Right renal cortex interstitium (tissue), 3 donors: ENCODE measurements around the gene ENAH. TPM values are rescaled to one million over a fixed set of nuclear protein-coding genes. Genes with fewer than 3 reads are reported as not detected.
"Not testable (repeated sequence)": the region's sequence is repeated elsewhere in the genome, so short reads cannot be mapped to it uniquely, and the experiment has no call there.

Experiments used
- DNase-seq, 3 donors: peaks; one replicate each; pipeline ENCODE4 v3.0.0-alpha.2; 2013; ENCODE audit warnings: low read depth in 3 of 3, low spot score in 2 of 3
- polyA plus RNA-seq, 3 donors: library from polyadenylated mRNA; unstranded; fragments of 120-200 nt; gene quantifications; one replicate each; pipeline ENCODE4 v1.2.1, GENCODE V29; 2013; ENCODE audit not compliant: insufficient read length in 3 of 3

ENAH gene
- polyA plus RNA-seq, 3 donors: 113 to 128 (median 116) TPM

DNA sequence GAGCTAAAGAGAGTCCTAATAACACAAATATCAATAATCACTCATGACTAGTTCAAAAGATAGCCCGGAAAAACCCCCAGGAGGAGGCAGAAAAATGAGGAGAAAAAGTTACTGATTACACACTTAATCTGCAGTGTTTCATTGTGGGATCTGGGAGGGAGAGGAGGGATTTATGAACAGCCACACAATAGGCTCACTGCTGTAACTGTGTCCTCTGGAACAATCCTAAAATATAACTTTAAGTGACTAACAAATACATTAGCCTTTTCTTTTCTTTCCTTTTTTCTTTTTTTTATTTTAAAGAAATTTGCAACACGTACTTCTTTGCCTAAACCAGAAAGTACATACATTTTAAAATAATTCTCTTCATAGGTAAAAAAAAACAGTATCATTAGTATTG is 118.8 kb downstream of the ENAH start:
- no peak for DNase-seq

DNA sequence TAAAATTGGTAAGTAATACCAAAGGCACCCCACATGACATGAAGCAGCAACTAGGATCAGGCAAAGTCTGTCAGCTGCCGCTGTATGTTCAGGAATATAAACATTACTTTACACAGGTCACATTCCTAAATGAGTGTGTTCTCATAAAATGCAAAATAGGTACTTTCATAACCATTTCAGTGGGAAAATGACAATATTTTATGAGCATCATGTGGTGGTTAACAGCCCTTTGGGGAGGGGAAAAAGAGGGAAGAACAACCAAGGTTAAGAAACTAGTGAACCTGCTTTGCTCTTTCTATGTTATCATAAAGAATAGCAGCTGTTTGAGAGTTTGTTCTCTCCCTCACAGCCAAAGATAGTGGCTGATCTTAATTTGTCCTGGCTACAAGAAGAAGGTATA is 119.7 kb downstream of the ENAH start:
- DNase-seq: no peak

DNA sequence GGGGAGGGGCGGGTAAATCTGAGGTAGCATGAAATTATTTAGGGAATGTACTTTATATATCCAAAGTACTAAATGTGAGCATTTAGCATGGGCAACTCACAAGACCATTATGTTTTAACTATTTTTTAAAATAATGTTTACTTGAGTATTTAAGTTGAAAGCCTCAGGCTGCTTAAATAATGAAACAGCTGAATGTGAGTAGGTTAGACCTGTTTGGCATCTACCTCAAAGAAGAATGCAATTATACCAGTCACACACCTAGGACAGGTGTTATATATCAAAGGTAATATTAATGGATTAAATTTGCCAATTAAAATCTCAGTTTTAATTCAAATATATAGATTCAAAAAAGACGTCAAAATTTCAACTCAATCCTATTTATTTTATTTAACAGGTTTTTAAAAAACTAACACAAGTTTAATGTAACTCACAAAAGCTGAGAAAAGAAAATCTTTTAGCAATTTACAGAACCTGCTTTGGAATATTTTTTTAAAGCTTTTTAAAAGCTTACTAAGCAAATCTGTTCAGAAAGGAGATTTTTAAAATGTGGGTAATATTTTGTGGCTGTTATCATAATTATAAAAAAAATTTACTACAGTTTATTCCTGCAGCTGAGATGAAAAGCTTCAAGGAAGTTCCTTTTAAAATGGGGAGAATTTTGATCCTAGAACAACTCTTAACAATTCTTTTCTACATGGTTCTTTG is 120.5 kb downstream of the ENAH start:
- DNase-seq: no peak

DNA sequence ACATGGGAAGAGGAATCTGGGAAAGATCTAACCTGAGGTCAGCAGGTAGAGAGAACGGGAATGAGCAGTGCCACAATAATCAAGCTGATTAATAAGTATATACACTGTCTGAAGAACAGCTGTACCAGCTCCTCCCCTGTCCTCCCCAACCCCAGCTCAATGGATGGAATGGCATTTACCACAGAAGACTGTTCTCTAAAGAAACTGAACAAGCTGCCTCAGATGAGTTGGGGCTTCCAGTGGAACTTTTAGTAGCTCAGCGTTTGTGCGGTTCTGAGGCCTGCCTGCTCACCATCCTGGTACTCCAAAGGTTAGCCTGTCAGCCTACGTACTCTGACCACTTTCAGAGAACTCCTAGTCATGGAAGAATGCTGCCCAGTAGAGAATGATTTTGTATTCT is 123.2 kb downstream of the ENAH start:
- no peak for DNase-seq

DNA sequence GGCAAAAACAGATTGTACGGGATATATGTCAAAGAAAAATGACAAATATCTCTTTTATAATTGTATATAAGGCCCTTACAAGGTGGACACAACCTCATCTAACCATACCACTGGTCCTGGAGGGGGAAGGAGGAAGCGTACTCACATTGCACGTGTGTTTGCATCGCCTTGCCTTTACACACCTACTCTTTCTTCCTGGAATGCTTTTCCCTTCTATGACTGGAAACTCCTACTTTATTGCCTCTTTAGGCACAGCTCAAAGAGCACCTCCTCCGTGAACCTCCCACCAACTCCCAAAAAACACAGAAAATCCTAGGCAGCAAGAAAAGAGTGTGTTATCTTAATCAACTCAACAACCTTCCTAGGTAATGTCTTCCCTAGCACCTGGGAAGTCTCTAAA is 125.3 kb downstream of the ENAH start:
- DNase-seq: no peak

DNA sequence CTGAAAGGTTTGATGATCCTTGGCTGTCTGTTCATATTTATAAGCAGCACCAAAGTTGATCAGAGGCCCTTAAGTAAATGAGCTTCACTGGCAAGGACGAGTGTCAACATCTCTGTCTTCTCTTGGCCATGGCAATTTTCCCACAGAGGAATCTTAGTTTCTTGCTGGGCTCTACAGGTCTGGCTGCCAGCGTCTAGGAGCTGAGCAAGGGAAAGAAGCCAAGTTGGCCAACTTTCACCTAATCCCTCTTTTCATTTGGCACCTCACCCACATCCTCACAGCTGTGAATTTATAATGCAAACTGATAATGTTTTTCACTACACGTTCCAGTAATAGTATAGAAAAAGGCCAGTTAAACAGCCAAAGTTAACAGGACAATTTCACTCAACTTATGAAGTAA is 126.0 kb downstream of the ENAH start:
- DNase-seq: no peak

DNA sequence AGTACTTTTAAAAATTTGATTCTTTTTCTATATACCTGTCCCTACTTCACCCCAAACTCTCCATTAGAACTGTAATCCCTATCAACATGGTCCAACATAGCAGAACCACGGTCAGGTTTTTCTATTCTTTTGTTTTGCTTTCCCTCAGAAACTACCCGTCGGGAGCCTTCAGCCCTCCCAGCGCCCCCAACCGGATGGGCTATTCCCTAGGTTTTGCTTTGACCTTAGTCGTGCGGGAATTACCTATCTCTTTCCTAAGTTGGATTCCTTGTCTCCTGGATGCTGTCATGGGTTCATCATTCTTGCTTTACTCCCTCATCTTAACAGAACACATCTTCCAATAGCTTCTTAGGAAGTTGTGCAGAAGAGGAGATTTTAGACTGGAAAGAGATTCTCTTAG is 127.5 kb downstream of the ENAH start:
- no peak for DNase-seq

DNA sequence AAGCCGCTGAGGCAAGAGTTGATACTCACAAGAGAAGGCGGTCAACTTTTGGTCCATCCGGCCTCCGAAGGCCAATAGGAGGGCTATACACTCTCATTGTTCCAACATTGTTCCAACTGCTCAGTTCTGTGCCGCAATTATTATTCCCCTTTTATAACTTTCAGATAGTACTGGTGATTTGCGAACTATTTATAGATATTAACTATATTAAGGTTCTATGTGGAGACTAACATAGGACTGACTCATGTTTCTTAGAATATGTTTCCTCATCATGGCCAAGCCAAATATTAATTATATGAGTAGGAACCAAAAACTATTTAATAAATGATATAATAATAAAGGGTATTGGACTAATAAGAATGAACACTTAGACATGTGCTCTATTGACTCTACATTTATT is 128.4 kb downstream of the ENAH start:
- no peak for DNase-seq

DNA sequence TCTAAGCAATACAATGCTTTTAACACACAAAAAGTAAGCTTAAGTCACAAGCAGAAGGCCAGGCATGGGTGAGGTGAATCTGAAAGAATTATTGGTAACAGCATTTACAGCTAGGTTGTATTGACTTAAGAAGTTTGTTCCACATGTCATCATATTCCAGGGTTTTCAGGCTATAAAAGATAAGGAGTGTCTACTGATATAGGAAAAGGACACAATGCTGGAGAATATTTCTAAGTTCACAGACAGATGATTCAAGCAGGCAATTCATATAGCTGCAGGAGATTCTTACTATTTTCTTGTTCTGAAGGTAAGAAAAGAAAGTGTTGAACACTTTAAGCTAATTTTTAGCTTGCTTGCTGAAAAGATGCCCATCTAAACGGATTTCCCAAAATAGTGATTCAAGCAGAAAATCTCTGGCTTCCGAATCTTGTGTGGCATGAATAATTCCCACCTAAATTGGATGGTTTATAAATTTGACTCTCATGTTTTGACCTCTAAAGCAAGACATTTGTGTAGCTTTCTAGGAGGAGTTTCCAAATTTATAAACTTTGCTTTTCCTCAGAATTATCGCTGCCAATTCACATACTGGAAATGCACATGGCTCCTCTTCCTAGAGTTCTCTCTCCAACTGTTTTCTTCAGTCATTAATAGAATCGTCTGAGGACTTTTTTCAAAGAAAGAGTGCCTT is 129.5 kb downstream of the ENAH start:
- DNase-seq: no peak

DNA sequence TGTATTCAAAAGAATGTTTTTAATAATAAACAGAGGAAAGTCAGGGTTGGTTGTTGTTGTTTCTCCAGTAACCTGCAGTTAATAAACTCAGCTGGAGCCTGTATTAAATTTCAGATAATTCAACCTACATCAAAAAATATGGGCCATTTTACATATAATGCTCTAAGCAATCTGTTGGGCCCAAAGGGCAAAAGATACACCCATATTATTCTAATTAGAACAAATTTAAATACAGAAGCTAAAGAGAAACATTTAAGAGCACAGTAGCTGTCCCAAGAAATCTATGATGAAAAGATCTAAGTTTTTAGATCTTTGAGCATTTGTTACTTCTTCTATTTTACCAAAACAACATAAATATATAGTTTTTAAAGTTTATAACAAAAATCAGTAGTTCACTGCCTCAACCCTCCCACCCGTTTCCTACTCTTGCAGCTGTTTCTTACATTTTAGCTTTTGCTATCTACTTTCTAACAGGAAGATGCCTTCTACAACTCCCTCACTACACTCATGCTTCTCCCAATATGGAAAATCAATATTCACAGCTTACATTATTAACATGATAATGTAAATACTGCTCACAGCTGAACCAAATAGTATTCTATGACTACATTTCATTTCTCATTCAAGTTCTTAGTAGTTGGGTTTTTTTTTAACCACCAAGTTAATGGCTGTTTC is 130.2 kb downstream of the ENAH start:
- DNase-seq: no peak

DNA sequence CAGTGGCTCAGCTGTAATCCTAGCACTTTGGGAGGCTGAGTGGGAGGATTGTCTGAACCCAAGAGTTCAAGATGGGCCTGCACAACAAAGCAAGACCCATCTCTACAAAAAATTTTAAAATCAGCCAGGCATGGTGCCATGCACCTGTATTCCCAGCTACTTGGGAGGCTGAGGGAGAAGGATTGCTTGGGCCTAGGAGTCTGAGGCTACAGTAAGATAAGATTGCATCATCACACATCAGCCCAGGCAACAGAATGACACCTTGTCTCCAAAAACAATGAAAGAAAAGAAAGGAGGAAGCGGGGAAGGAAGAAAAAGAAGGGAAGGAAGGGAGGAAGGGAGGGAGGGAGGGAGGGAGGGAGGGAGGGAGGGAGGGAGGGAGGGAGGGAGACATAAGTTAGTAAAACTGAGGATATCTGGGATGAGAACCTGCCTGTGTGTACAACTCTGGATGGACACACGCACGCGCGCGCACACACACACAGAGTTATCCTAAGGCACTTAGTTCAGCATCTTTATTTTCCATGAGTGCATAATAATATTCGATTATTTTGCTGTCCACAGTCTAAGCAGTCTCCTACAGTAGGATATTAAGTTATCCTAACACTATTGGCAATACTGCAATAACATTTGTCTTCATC is 132.2 kb downstream of the ENAH start:
- no peak for DNase-seq

DNA sequence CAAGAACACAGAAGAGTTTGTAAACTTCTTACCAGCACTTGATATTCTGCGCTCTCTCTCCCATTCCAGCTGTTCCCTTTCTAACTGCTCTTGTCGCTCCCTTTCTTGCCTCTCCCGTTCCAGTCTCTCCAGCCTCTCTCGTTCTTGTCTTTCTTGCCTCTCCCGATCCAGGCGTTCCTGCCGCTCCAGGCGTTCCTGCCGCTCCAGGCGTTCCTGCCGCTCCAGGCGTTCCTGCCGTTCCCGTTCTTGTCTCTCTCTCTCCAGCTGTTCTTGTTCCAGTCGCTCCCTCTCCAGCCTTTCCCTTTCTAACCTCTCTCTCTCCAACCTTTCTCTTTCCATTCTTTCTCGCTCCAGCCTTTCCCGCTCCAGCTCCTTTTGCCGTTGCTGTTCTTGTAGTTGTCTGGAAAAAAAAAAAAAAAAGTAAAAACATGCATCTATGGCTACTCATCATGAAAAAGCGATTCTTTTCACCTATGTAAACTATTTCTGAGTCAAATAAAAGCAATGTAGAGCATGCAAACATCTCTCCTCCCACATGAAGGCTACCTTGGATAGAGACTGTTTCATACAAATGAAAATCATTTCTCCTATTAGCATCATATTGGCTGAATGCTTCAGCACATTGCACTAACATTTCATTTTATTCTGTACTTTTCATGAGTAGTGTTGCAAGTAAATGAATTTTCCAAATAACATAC is 133.6 kb downstream of the ENAH start:
- DNase-seq: no peak

DNA sequence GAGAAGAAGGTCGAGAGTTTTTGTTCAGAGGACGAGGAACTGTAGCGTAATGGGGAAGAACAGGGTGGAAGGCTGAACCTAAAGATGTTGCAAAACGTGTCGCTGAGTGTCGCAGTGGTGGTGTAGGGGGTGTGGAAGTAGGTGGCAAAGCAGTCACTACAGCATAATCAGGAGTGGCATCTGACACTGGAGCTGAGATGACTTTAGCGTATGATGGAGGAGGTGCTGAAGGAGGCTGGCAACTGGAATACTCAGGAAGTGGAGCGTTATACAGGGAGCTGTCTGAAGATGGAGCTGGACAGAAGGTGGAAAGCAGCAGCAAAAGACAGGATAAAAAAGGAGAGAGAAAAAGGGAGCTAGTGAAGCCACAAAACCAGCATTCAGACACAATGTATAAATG is 135.2 kb downstream of the ENAH start:
- no peak for DNase-seq

DNA sequence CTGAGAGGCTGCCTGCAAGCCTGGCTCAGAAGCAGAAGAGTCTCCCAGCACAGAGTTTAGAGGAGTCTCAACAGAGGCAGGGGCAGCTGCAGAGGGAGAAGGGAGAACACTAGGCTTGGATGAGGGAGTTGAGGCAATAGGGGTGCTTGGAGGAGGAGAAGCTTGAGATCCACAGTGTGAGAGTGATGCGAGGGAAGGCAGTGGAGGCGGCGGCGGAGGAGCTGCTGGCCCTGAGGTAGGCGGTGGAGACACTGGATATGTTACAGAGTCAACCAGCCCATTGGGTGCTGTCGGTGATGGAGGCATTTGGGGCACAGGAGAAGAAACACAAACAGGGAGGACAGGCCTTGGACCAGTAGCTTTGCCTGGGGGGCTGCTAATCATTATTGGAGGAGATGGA is 135.7 kb downstream of the ENAH start:
- DNase-seq: no peak

DNA sequence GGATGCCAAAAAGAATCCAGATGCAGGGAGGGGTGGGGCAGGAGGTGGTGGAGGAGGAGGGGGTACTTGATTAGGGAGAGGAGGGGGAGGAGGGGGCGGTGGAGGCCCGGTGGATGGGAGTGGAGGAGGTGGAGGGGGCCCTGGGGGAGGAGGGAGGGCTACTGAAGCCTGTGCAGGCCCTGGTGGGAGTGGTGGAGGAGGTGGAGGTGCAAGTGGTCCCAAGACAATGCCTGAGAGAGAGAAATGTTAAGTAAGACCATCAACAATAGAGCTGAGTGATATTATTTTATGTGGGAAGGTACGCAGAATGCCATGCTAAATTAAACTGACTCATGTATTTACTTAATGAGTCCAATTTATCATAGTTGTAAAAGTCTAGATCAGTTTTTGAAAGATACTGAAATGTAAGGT is 138.2 kb downstream of the ENAH start:
- DNase-seq: no peak

DNA sequence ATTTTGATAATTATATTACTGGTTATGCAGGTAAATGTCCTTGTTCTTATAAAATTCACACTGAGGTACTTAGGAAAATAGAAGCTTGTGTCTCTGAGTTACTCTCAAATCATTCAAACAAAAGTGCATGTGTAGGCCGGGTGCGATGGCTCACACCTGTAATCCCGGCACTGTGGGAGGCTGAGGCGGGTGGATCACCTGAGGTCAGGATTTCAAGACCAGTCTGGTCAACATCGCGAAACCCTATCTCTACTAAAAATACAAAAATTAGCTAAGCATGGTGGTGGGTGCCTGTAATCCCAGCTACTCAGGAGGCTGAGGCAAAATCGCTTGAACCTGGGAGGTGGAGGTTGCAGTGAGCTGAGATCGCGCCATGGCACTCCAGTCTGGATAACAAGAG is 139.3 kb downstream of the ENAH start:
- not testable (repeated sequence) for DNase-seq

DNA sequence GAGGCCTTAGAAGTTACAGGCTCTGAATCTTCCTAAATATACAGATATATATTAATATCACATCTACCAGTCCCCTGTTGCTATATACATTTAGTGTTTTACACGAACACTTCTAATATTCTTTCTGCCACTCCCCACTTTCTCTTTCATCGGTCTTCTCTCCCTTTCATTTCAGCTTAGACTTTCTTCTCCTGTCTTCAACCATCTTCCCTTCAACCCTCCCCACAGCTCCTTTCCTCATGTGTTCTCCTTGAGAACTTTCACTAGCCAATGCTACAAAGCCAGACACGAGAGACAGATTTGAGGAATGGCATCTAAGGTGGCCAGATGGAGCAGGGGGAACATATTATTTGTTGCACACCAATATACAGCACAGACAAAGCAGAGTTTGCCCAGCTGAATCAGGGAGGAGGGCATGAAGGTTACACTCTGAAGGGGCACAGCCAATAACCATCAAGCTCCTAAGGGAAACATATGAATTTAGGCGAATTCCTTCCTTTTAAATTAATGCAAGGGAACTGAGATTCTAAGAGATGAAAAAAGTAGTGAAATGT is 141.0 kb downstream of the ENAH start:
- DNase-seq: no peak

DNA sequence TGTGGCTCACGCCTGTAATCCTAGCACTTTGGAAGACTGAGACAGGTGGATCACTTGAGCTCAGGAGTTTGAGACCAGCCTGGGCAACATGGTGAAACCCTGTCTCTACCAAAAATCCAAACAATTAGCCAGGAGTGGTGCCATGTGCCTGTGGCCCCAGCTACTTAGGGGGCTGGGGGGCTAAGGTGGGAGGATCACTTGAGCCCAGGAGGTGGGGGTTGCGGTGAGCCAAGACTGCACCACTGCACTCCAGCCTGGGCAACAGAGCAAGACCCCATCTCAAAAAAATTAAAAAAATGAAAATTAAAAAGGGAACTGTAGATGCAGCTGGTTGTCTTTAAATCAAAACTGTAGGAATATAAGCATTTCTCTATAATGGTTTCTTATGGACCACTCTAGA is 142.2 kb downstream of the ENAH start:
- not testable (repeated sequence) for DNase-seq

DNA sequence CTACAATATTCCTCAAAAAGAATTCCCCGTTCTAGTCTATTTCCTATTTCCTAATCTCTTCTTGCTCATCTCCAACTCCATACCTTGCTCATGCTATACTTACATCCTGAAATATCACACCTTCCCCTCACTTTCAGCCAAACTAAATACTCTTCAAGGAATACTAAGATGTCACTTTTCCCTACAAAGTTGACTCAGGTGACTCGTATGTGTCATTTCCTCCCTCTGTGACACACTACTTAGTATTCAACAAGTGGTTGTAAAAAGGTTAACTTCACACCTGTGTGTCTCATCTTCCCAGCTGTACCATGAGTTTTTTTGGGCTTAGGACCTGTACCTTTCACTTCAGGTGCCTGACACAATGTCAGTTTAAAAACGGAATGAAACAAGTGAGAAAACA is 143.2 kb downstream of the ENAH start:
- no peak for DNase-seq

DNA sequence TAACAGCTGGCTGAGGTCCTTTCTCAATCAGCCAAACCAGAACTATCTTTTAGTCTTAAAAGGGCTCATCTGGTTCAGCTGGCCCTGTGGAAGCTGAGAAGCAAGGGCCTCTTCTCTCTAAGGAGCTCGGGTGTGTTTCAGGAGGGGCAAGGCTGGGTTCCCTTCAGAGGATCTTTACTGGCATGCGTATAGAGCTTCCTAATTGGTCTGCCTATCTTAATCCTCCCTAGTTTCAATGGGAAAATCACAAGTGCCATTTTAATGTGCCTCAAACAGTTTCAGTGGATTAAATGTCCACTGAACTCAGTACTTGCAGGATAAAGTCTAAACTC is 143.6 kb downstream of the ENAH start:
- DNase-seq: no peak
